ENCODE data around the gene ERI3.

GRCh38 chr1:44244986-44245385 is 110.1 kb downstream of the ERI3 start:
- TF ChIP-seq GATA3 (IDR thresholded peaks at IDR 0.05; ENCODE audit: low read depth, low read length), result no peak
- TF ChIP-seq GATA2 (IDR thresholded peaks at IDR 0.05; ENCODE audit: low read depth, low read length), result no peak

Measured in SH-SY5Y (cell line).